SK-N-SH (cell line): ENCODE data around the gene HUS1. TPM values are rescaled to one million over a fixed set of nuclear protein-coding genes. Genes with fewer than 3 reads are reported as not detected.
A peak's percentile ranks its signal among the peaks of the same experiment; 100 is the strongest.

Source experiments
- CTCF ChIA-PET: fragments of 300-600, 350-600 bp; formaldehyde crosslinking; extraction: SDS; loops from one replicate; lab custom pipeline; 2021; lab: Yijun Ruan, JAX
- POLR2A ChIA-PET: fragments of 350-600 bp; sonication (Branson Sonifier 250); formaldehyde crosslinking; extraction: SDS; loops from one replicate; lab custom pipeline; 2020; ENCODE audit warnings: antibody characterized with exemption, inconsistent platforms; lab: Yijun Ruan, JAX
- DNase-seq: peaks from one replicate; pipeline ENCODE4 v3.0.0; 2012
- H2AFZ ChIP-seq: fragments of 200-600 bp; sonication (generic); 2 replicates; pipeline ENCODE4 v1.8.1; 2016; ENCODE audit warnings: antibody characterized with exemption, mild to moderate bottlenecking, low read depth
- H3F3A ChIP-seq: fragments of 200-600 bp; sonication (generic); replicated peaks from 2 replicates; pipeline ENCODE3; 2016; ENCODE audit warnings: antibody characterized with exemption, mild to moderate bottlenecking; ENCODE audit not compliant: insufficient read depth
- H3K27ac ChIP-seq, 2 experiments: fragments of 200-500 bp in 1 of 2; fragments of 200-600 bp in 1 of 2; sonication (Bioruptor generic) in 1 of 2; sonication (generic), shearing (Covaris generic) in 1 of 2; 2 replicates each; pipeline versions ENCODE4 v1.5.1 to v1.6.1; 2014 to 2016; ENCODE audit warnings: low read depth in 2 of 2, inconsistent platforms in 1 of 2, low read length in 1 of 2, mild to moderate bottlenecking in 1 of 2, mixed read lengths in 1 of 2
- H3K27me3 ChIP-seq: fragments of 200-600 bp; sonication (generic), shearing (Covaris generic); 2 replicates; pipeline ENCODE4 v1.6.1; 2016; ENCODE audit warnings: mixed run types; ENCODE audit not compliant: insufficient read depth
- H3K36me3 ChIP-seq, 2 experiments: fragments of 200-500 bp in 1 of 2; fragments of 200-600 bp in 1 of 2; sonication (Bioruptor generic) in 1 of 2; sonication (generic) in 1 of 2; replicated peaks in 1 of 2; 2 replicates each; pipeline versions ENCODE3 to v1.5.1; 2014 to 2016; ENCODE audit warnings: low read length in 1 of 2, mild to moderate bottlenecking in 1 of 2; ENCODE audit not compliant: insufficient read depth in 2 of 2, control insufficient read depth in 1 of 2
- H3K4me1 ChIP-seq, 2 experiments: fragments of 200-500 bp in 1 of 2; fragments of 200-600 bp in 1 of 2; sonication (Bioruptor generic) in 1 of 2; sonication (generic), shearing (Covaris generic) in 1 of 2; 2 replicates each; pipeline versions ENCODE4 v1.5.1 to v1.6.1; 2014 to 2016; ENCODE audit warnings: low read depth in 1 of 2, low read length in 1 of 2, mixed run types in 1 of 2; ENCODE audit not compliant: insufficient read depth in 2 of 2, control insufficient read depth in 1 of 2
- H3K4me2 ChIP-seq: fragments of 200-600 bp; sonication (generic), shearing (Covaris generic); 2 replicates; pipeline ENCODE4 v1.6.1; 2017; ENCODE audit warnings: mixed run types
- H3K4me3 ChIP-seq, 2 experiments: fragments of 200-500 bp in 1 of 2; fragments of 200-600 bp in 1 of 2; sonication (Bioruptor generic) in 1 of 2; sonication (generic), shearing (Covaris generic) in 1 of 2; 2 replicates each; pipeline versions ENCODE4 v1.5.1 to v1.8.1; 2014 to 2016; ENCODE audit warnings: low read depth in 2 of 2, inconsistent platforms in 1 of 2, low read length in 1 of 2, mild to moderate bottlenecking in 1 of 2, mixed read lengths in 1 of 2, moderate library complexity in 1 of 2
- H3K79me2 ChIP-seq: fragments of 200-600 bp; sonication (generic); 2 replicates; pipeline ENCODE4 v1.8.1; 2017; ENCODE audit warnings: mild to moderate bottlenecking; ENCODE audit not compliant: insufficient read depth
- H3K9ac ChIP-seq: fragments of 200-600 bp; sonication (generic); 2 replicates; pipeline ENCODE4 v1.6.1; 2017; ENCODE audit warnings: mixed run types
- H3K9me2 ChIP-seq: fragments of 200-600 bp; sonication (generic); 2 replicates; pipeline ENCODE4 v1.6.1; 2017; ENCODE audit warnings: mixed run types
- H3K9me3 ChIP-seq: fragments of 200-600 bp; sonication (generic); 2 replicates; pipeline ENCODE4 v1.6.1; 2017; ENCODE audit warnings: mixed run types, mild to moderate bottlenecking, moderate library complexity
- H4K20me1 ChIP-seq: fragments of 200-600 bp; sonication (generic); 2 replicates; pipeline ENCODE4 v1.6.1; 2017; ENCODE audit warnings: mild to moderate bottlenecking, mixed run types; ENCODE audit not compliant: insufficient read depth
- CHD2 ChIP-seq: fragments of 150-350 bp; IDR thresholded peaks from 2 replicates; pipeline ENCODE4 v1.6.1; 2018; ENCODE audit warnings: low read length; ENCODE audit not compliant: partially characterized antibody
- ELF1 ChIP-seq: IDR thresholded peaks from 2 replicates; pipeline ENCODE4 v1.4.0; 2012
- EP300 ChIP-seq, 2 experiments: IDR thresholded peaks; 2 replicates each; pipeline versions ENCODE4 v1.4.0 to v1.6.1; 2012; ENCODE audit warnings: borderline replicate concordance in 1 of 2, low read depth in 1 of 2, low read length in 1 of 2
- EZH2phosphoT487 ChIP-seq: fragments of 200-600 bp; sonication (generic); IDR thresholded peaks from 2 replicates; pipeline ENCODE4 v1.6.1; 2017; ENCODE audit warnings: low read depth, mixed run types, mild to moderate bottlenecking, antibody characterized with exemption, moderate library complexity, borderline replicate concordance
- GABPA ChIP-seq: IDR thresholded peaks from 2 replicates; pipeline ENCODE4 v1.4.0; 2012; ENCODE audit warnings: low read depth, mild to moderate bottlenecking
- GATA2 ChIP-seq: sonication (generic); formaldehyde crosslinking; IDR thresholded peaks from 2 replicates; pipeline ENCODE4 v1.5.0; 2020; ENCODE audit warnings: mild to moderate bottlenecking, missing genetic modification reagents
- JUND ChIP-seq: IDR thresholded peaks from 2 replicates; pipeline ENCODE4 v1.4.0; 2012
- MEF2A ChIP-seq: IDR thresholded peaks from 2 replicates; pipeline ENCODE4 v1.4.0; 2012; ENCODE audit warnings: low read depth, borderline replicate concordance
- MXI1 ChIP-seq: IDR thresholded peaks from 2 replicates; pipeline ENCODE4 v1.6.1; 2012; ENCODE audit warnings: mild to moderate bottlenecking, low read depth, low read length, improper control_type of control experiment
- NFIC ChIP-seq: IDR thresholded peaks from 2 replicates; pipeline ENCODE4 v1.4.0; 2012; ENCODE audit warnings: borderline replicate concordance
- NRF1 ChIP-seq: IDR thresholded peaks from 2 replicates; pipeline ENCODE4 v1.6.1; 2012; ENCODE audit warnings: low read depth, mild to moderate bottlenecking, low read length
- PBX3 ChIP-seq: IDR thresholded peaks from 2 replicates; pipeline ENCODE4; 2012
- RCOR1 ChIP-seq: fragments of 150-350 bp; IDR thresholded peaks from 2 replicates; pipeline ENCODE4 v1.6.1; 2017; ENCODE audit warnings: antibody characterized with exemption, low read length
- RFX5 ChIP-seq: IDR thresholded peaks from 2 replicates; pipeline ENCODE4 v1.6.1; 2012; ENCODE audit warnings: mild to moderate bottlenecking, improper control_type of control experiment, low read length
- RXRA ChIP-seq: IDR thresholded peaks from 2 replicates; pipeline ENCODE4 v1.4.0; 2012; ENCODE audit warnings: low read depth, mild to moderate bottlenecking, borderline replicate concordance
- TAF1 ChIP-seq: IDR thresholded peaks from 2 replicates; pipeline ENCODE4 v1.6.1; 2012; ENCODE audit warnings: low read depth, mild to moderate bottlenecking, low read length, moderate library complexity, borderline replicate concordance
- TCF12 ChIP-seq: IDR thresholded peaks from 2 replicates; pipeline ENCODE4 v1.4.0; 2012
- TEAD4 ChIP-seq: IDR thresholded peaks from 2 replicates; pipeline ENCODE4 v1.4.0; 2012; ENCODE audit warnings: mild to moderate bottlenecking, borderline replicate concordance; ENCODE audit not compliant: insufficient read depth
- USF1 ChIP-seq: IDR thresholded peaks from 2 replicates; pipeline ENCODE4 v1.4.0; 2012; ENCODE audit warnings: low read depth, borderline replicate concordance
- YY1 ChIP-seq: IDR thresholded peaks from 2 replicates; pipeline ENCODE4 v1.4.0; 2012; ENCODE audit warnings: low read depth, mild to moderate bottlenecking
- WGBS: methylation state at CpG from one replicate; pipeline ENCODE4 v1.1.6; 2017; ENCODE audit warnings: low lambda C conversion rate; 5-methylcytosine and 5-hydroxymethylcytosine counted together
- polyA plus RNA-seq, 3 experiments: library from polyadenylated mRNA; depleted of rRNA; stranded (reverse); fragments of >200 nt; gene quantifications; 2 replicates each; pipeline ENCODE4 v1.2.3, GENCODE V29; 2012
- TF ChIP-seq, protein P1 (sequence below): fragments of 150-350 bp; IDR thresholded peaks from 2 replicates; pipeline ENCODE4 v1.6.1; 2017; ENCODE audit warnings: antibody characterized with exemption, low read length, low read depth, borderline replicate concordance
- TF ChIP-seq, protein P2 (sequence below): IDR thresholded peaks from 2 replicates; pipeline ENCODE4 v1.6.1; 2012; ENCODE audit warnings: mild to moderate bottlenecking, low read depth, low read length, moderate library complexity
- TF ChIP-seq, protein P3 (sequence below): IDR thresholded peaks from 2 replicates; pipeline ENCODE4 v1.4.0; 2012; ENCODE audit warnings: low read depth, borderline replicate concordance
- TF ChIP-seq, protein P4 (sequence below): IDR thresholded peaks from 2 replicates; pipeline ENCODE4 v1.4.0; 2012; ENCODE audit warnings: low read depth

Gene HUS1
- 17.8 and 22.9 TPM in 2 replicates for polyA plus RNA-seq (2012; rRNA removed)
- 23.4 and 25.8 TPM in 2 replicates for polyA plus RNA-seq (2012; cell fraction: cytosol; rRNA removed)
- 13.7 and 23.4 TPM in 2 replicates for polyA plus RNA-seq (2012; cell fraction: nucleus; rRNA removed)

GRCh38 chr7:47979145-47979831, at the start of gene HUS1:
Gene HUS1 (minus strand): TSS chr7:47979615. CDS start chr7:47979519, 96 bp downstream.
- peak within 1 kb of the TSS; percentile 75 to 87 for H3K4me3 ChIP-seq
- peak within 1 kb of the TSS; percentile 77 for H3K9ac ChIP-seq
- H3K27ac ChIP-seq = peak within 1 kb of the TSS; percentile 76 to 83
- CTCF ChIA-PET = interaction anchor here (1.1 to 3.3 kb wide), 3 partner anchors 10 to 34 kb away, joined by 6 to 22 read pairs (median 20); no protein-coding TSS in a partner anchor
- H3K9me2 ChIP-seq = no peaks in the 10 kb centered on the region
- H3K4me1 ChIP-seq = peaks cover 8% of the 10 kb centered on the region in 2 experiments; a peak in 3 of 4 replicates
- no peaks in the 10 kb centered on the region for H3K9me3 ChIP-seq
- peaks cover 37% of the 10 kb centered on the region in 2 experiments for H3K36me3 ChIP-seq
- no peaks in the 10 kb centered on the region for H4K20me1 ChIP-seq
- peak within 1 kb of the TSS; percentile 95 for H2AFZ ChIP-seq
- H3K79me2 ChIP-seq = peaks cover 21% of the 10 kb centered on the region
- peak; percentile 98 for DNase-seq
- peaks cover 17% of the 10 kb centered on the region for H3F3A ChIP-seq
- 4% methylated on average over 60 of the region's 62 CpGs for WGBS
- POLR2A ChIA-PET = interaction anchor here (1.5 kb wide), 1 partner anchor 25 kb away, joined by 3 read pairs; no protein-coding TSS in a partner anchor
- peak within 1 kb of the TSS; percentile 90 for H3K4me2 ChIP-seq
- no peaks in the 10 kb centered on the region for H3K27me3 ChIP-seq
- TF ChIP-seq TAF1 (peak; percentile 94), RXRA (no peak), NFIC (peak; percentile 52; the same call in 1 of the 2 replicates), ELF1 (peak; percentile 71), GABPA (peak; percentile 86), GATA2 (CRISPR knock-in tag) (peak; percentile 37; the same call in 1 of the 2 replicates), PBX3 (peak; percentile 51), RFX5 (no peak), USF1 (peak; percentile 65), YY1 (peak; percentile 88), RCOR1 (peak; percentile 74), MXI1 (peak; percentile 95), TCF12 (peak; percentile 64; the same call in 1 of the 2 replicates), EP300 (IDR thresholded peaks at IDR 0.05; ENCODE audit: borderline replicate concordance in 1 of 2, low read depth in 1 of 2, low read length in 1 of 2) (peak in 1 of 2 experiments; percentile 54; a peak in 1 of 4 replicates), JUND (peak; percentile 3; the same call in 1 of the 2 replicates), MEF2A (peak; percentile 35; the same call in 1 of the 2 replicates), CHD2 (peak; percentile 92), EZH2phosphoT487 (no peak), NRF1 (peak; percentile 61), TEAD4 (peak; percentile 54; the same call in 1 of the 2 replicates)
- TF ChIP-seq, protein P1, sequence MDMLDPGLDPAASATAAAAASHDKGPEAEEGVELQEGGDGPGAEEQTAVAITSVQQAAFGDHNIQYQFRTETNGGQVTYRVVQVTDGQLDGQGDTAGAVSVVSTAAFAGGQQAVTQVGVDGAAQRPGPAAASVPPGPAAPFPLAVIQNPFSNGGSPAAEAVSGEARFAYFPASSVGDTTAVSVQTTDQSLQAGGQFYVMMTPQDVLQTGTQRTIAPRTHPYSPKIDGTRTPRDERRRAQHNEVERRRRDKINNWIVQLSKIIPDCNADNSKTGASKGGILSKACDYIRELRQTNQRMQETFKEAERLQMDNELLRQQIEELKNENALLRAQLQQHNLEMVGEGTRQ = no peak
- TF ChIP-seq, protein P2, sequence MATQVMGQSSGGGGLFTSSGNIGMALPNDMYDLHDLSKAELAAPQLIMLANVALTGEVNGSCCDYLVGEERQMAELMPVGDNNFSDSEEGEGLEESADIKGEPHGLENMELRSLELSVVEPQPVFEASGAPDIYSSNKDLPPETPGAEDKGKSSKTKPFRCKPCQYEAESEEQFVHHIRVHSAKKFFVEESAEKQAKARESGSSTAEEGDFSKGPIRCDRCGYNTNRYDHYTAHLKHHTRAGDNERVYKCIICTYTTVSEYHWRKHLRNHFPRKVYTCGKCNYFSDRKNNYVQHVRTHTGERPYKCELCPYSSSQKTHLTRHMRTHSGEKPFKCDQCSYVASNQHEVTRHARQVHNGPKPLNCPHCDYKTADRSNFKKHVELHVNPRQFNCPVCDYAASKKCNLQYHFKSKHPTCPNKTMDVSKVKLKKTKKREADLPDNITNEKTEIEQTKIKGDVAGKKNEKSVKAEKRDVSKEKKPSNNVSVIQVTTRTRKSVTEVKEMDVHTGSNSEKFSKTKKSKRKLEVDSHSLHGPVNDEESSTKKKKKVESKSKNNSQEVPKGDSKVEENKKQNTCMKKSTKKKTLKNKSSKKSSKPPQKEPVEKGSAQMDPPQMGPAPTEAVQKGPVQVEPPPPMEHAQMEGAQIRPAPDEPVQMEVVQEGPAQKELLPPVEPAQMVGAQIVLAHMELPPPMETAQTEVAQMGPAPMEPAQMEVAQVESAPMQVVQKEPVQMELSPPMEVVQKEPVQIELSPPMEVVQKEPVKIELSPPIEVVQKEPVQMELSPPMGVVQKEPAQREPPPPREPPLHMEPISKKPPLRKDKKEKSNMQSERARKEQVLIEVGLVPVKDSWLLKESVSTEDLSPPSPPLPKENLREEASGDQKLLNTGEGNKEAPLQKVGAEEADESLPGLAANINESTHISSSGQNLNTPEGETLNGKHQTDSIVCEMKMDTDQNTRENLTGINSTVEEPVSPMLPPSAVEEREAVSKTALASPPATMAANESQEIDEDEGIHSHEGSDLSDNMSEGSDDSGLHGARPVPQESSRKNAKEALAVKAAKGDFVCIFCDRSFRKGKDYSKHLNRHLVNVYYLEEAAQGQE = peak; percentile 59; the same call in 1 of the 2 replicates
- TF ChIP-seq, protein P3, sequence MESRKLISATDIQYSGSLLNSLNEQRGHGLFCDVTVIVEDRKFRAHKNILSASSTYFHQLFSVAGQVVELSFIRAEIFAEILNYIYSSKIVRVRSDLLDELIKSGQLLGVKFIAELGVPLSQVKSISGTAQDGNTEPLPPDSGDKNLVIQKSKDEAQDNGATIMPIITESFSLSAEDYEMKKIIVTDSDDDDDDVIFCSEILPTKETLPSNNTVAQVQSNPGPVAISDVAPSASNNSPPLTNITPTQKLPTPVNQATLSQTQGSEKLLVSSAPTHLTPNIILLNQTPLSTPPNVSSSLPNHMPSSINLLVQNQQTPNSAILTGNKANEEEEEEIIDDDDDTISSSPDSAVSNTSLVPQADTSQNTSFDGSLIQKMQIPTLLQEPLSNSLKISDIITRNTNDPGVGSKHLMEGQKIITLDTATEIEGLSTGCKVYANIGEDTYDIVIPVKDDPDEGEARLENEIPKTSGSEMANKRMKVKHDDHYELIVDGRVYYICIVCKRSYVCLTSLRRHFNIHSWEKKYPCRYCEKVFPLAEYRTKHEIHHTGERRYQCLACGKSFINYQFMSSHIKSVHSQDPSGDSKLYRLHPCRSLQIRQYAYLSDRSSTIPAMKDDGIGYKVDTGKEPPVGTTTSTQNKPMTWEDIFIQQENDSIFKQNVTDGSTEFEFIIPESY = peak; percentile 59; the same call in 1 of the 2 replicates
- TF ChIP-seq, protein P4, sequence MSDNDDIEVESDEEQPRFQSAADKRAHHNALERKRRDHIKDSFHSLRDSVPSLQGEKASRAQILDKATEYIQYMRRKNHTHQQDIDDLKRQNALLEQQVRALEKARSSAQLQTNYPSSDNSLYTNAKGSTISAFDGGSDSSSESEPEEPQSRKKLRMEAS = peak; percentile 86
